Mucosa of rectum (tissue), 2 donors: Measurements from ENCODE around the gene MCRIP1.

Experiments used
- H3K27ac ChIP-seq, 2 donors: one replicate each; pipeline ENCODE4 v1.7.0; 2013; ENCODE audit warnings: inconsistent platforms in 2 of 2, low read depth in 2 of 2, low read length in 2 of 2
- H3K27me3 ChIP-seq, 2 donors: one replicate each; pipeline ENCODE4 v1.7.0; 2013; ENCODE audit warnings: low read length in 2 of 2; ENCODE audit not compliant: control insufficient read depth in 2 of 2, insufficient read depth in 2 of 2
- H3K36me3 ChIP-seq, 2 donors: one replicate each; pipeline ENCODE4 v1.7.0; 2013; ENCODE audit warnings: low read length in 2 of 2; ENCODE audit not compliant: control insufficient read depth in 2 of 2, insufficient read depth in 2 of 2
- H3K4me1 ChIP-seq, 2 donors: one replicate each; pipeline ENCODE4 v1.7.0; 2013; ENCODE audit warnings: low read length in 2 of 2, mild to moderate bottlenecking in 1 of 2; ENCODE audit not compliant: control insufficient read depth in 2 of 2, insufficient read depth in 2 of 2
- H3K4me3 ChIP-seq, 2 donors: one replicate each; pipeline ENCODE4 v1.7.0; 2013; ENCODE audit warnings: low read length in 2 of 2
- H3K9ac ChIP-seq, 2 donors: one replicate each; pipeline ENCODE4 v1.7.0; 2013; ENCODE audit warnings: low read length in 2 of 2, low read depth in 1 of 2, mild to moderate bottlenecking in 1 of 2
- H3K9me3 ChIP-seq, 2 donors: one replicate each; pipeline ENCODE4 v1.7.0; 2013; ENCODE audit warnings: low read length in 2 of 2; ENCODE audit not compliant: control insufficient read depth in 2 of 2
- donor health status: healthy.
- donor health status: Normal muscosa, but diverticular disease.

The MCRIP1 gene

GRCh38 chr17:81846743-81847689 is 13.9 kb upstream of the MCRIP1 start:
- Histone ChIP-seq H3K9ac (no peak overlapping the region), H3K27ac (no peak overlapping the region), H3K4me3 (no peak overlapping the region), H3K36me3 (peaks cover 57 to 65% of the 10 kb centered on the region in 2 donors), H3K9me3 (no peaks in the 10 kb centered on the region), H3K27me3 (no peaks in the 10 kb centered on the region), H3K4me1 (no peaks in the 10 kb centered on the region)

DNA sequence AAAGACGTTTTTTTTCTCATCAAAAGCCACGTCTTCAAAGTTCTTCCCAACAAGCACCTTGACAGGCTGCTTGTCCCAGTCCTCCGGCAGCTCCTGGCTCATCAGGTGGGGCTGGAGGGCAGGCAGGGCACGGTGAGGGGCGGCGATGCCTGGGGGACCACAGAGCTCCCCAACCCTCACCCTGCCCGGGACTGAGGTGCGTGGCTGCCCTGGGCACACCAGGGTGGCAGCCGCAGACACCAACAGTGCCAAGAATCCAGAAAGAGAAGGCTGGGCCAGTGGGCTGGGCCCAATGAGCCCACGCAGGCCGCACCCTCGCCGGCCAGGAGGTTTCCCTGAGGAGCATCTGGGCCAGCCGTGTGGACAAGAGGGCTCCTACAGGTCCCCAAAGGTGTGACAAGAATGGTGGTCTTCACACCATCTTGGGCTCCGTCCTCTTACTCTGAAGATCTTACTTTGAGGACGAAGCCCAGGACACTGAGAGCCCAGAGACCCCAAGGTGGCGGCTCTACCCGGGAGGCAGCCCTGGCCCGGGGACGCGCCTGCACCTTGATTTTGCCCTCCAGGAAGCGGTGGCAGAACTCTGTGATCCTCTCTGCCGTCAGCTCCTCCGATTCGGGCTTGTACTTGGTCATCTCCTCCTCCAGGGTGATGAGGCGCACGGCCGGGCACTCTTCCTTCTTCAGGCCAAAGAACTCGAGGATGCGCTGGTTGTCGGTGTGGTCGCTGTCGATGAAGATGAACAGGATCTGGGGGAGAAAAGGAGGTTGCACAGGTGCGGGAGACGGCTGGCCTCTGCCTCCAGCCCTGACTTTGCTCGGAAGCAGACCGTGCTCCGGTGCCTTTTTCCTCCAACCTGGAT is 13.0 kb upstream of the MCRIP1 start:
- no peaks in the 10 kb centered on the region for H3K27me3 ChIP-seq
- no peak overlapping the region for H3K4me3 ChIP-seq
- no peak overlapping the region for H3K27ac ChIP-seq
- H3K9me3 ChIP-seq: no peaks in the 10 kb centered on the region
- H3K36me3 ChIP-seq: peaks cover 48 to 57% of the 10 kb centered on the region in 2 donors
- no peaks in the 10 kb centered on the region for H3K4me1 ChIP-seq
- H3K9ac ChIP-seq: no peak overlapping the region

DNA sequence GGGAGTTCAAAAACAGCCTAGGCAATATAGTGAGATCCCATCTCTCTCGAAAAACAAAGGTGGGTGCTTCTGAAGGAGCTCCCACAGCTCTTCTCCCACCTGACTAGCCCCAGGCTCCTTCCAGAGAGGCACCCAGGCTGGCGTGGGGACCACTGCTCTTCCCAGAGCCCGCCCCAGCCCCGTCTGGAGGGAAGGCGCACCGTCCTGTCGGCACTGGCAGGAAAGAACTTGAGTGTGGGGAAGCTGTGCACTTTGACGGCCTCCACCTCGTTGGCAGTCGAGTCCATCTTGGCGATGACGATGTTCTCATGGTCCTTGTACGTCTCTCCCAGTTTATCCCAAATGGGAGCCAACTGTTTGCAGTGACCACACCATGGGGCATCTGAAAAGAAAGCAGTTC is 12.3 kb upstream of the MCRIP1 start:
- no peak overlapping the region for H3K9ac ChIP-seq
- H3K9me3 ChIP-seq: no peaks in the 10 kb centered on the region
- peaks cover 47 to 56% of the 10 kb centered on the region in 2 donors for H3K36me3 ChIP-seq
- H3K27ac ChIP-seq: no peak overlapping the region
- H3K4me3 ChIP-seq: no peak overlapping the region
- no peaks in the 10 kb centered on the region for H3K4me1 ChIP-seq
- no peaks in the 10 kb centered on the region for H3K27me3 ChIP-seq

- Histone ChIP-seq H3K4me3 (no peak overlapping the region), H3K36me3 (peaks cover 47 to 56% of the 10 kb centered on the region in 2 donors), H3K4me1 (no peaks in the 10 kb centered on the region), H3K27me3 (no peaks in the 10 kb centered on the region), H3K27ac (no peak overlapping the region), H3K9me3 (no peaks in the 10 kb centered on the region), H3K9ac (no peak overlapping the region)
Observed at GRCh38 chr17:81844887-81845286, 11.8 kb upstream of the MCRIP1 start.

DNA sequence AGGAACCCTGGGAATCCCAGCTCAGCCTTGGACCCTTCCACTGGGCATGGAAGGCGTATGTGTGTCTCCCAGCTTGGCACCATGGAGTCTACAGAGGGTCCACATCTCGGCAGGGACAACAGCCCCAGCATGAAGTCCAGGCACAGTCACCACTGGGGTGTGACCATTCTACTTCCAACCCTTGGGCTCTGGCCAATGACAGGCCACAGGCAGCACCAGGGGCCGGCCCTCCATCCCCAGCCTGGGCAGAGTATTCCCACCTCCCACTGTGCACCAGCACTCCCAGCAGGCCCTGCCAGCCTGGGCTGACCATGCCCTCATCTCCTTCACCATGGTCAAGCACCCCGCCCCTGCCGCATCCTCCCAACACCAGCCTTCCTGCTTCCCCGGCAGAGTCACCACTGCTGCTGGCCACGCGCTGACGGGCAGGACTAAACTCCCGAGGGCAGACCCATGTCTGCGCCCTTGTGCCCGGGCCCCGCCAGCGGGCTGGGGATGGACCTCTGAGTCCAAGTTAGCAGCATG is 11.3 kb upstream of the MCRIP1 start:
- no peak overlapping the region for H3K27ac ChIP-seq
- H3K27me3 ChIP-seq: no peaks in the 10 kb centered on the region
- H3K9me3 ChIP-seq: no peaks in the 10 kb centered on the region
- H3K9ac ChIP-seq: no peak overlapping the region
- peaks cover 47 to 56% of the 10 kb centered on the region in 2 donors for H3K36me3 ChIP-seq
- no peaks in the 10 kb centered on the region for H3K4me1 ChIP-seq
- H3K4me3 ChIP-seq: no peak overlapping the region

GRCh38 chr17:81843713-81844326 is 10.7 kb upstream of the MCRIP1 start:
- Histone ChIP-seq H3K27ac (no peak overlapping the region), H3K4me1 (no peaks in the 10 kb centered on the region), H3K4me3 (no peak overlapping the region), H3K9me3 (no peaks in the 10 kb centered on the region), H3K36me3 (peaks cover 47 to 56% of the 10 kb centered on the region in 2 donors), H3K9ac (no peak overlapping the region), H3K27me3 (no peaks in the 10 kb centered on the region)

DNA sequence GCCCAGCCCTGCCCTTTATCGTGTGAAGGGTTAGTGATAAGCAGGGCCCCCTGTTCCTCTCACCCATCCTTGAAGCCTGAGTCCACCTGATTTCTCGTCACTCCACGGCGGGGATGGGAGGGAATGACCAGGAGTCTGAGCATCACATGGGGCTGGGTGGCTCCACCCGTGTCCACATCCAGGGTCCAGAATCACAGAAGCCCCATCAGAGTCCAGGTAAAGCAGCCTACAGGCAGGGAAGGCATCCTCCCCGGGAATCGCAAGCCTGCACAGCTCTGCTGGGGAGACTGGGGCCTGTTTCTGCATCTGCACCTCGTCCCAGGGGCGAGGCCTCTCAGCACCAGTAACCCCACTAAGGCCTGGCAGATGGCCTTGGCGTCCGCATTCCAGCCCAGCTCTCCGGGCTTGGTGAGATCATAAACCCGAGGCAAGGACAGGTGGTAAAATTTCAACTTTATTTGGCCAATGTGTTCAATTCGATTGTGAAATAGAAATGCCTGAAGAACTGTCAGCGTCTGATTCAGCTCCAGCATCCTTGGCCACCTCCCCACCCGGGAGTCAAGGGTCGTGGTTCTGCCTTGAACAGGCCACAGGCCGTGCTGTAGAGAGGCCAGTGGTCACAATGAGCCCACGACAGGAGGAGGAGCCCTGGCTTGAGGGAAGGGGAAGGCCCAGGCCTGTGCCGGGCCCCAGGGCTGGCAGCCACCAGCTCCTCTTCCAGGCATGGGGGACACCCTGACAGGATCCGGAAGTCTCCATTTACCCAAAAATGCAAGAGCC is 9.8 kb upstream of the MCRIP1 start:
- H3K27me3 ChIP-seq: no peaks in the 10 kb centered on the region

GRCh38 chr17:81842378-81842724 is 9.3 kb upstream of the MCRIP1 start:
- no peak overlapping the region for H3K27ac ChIP-seq

More for the DNA sequence above, 9.8 kb upstream of the MCRIP1 start:
- Histone ChIP-seq H3K27ac (no peak overlapping the region), H3K4me3 (no peak overlapping the region), H3K36me3 (peaks cover 47 to 54% of the 10 kb centered on the region in 2 donors), H3K4me1 (no peaks in the 10 kb centered on the region), H3K9ac (no peak overlapping the region), H3K9me3 (no peaks in the 10 kb centered on the region)

GRCh38 chr17:81841866-81842265 is 8.8 kb upstream of the MCRIP1 start:
- no peaks in the 10 kb centered on the region for H3K27me3 ChIP-seq
- H3K4me1 ChIP-seq: no peaks in the 10 kb centered on the region
- no peak overlapping the region for H3K27ac ChIP-seq
- H3K4me3 ChIP-seq: no peak overlapping the region
- H3K9ac ChIP-seq: no peak overlapping the region
- H3K9me3 ChIP-seq: no peaks in the 10 kb centered on the region
- peaks cover 41 to 46% of the 10 kb centered on the region in 2 donors for H3K36me3 ChIP-seq

More at GRCh38 chr17:81842378-81842724, 9.3 kb upstream of the MCRIP1 start:
- H3K36me3 ChIP-seq: peaks cover 46 to 51% of the 10 kb centered on the region in 2 donors
- H3K27me3 ChIP-seq: no peaks in the 10 kb centered on the region
- H3K4me3 ChIP-seq: no peak overlapping the region
- no peaks in the 10 kb centered on the region for H3K4me1 ChIP-seq
- no peak overlapping the region for H3K9ac ChIP-seq
- no peaks in the 10 kb centered on the region for H3K9me3 ChIP-seq
